Measurements from ENCODE around the gene PPP3R1. TPM values are rescaled to one million over a fixed set of nuclear protein-coding genes. Genes with fewer than 3 reads are reported as not detected.

PPP3R1 gene
- total RNA-seq, 1 experiment from 2014 or later = 74.2 TPM

DNA sequence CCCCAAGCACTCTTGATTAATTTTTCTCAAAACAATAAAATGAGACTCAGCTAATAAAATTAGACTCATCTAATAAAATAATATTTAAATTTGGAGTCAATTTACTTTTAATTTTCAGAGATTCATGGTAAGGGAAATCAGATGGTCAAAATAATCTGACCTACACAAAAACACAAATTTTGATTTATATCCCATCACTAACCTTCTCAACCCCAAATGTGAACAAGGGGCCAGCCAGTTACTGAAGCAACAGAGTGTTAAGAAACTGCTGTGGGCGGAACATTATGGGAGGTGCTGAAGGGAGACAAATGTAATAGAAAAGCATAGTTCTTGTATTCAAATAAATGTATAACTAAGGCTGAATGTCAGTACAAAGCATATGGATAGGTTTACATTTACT is 28.5 kb upstream of the PPP3R1 start:
- TF ChIP-seq, protein P1, sequence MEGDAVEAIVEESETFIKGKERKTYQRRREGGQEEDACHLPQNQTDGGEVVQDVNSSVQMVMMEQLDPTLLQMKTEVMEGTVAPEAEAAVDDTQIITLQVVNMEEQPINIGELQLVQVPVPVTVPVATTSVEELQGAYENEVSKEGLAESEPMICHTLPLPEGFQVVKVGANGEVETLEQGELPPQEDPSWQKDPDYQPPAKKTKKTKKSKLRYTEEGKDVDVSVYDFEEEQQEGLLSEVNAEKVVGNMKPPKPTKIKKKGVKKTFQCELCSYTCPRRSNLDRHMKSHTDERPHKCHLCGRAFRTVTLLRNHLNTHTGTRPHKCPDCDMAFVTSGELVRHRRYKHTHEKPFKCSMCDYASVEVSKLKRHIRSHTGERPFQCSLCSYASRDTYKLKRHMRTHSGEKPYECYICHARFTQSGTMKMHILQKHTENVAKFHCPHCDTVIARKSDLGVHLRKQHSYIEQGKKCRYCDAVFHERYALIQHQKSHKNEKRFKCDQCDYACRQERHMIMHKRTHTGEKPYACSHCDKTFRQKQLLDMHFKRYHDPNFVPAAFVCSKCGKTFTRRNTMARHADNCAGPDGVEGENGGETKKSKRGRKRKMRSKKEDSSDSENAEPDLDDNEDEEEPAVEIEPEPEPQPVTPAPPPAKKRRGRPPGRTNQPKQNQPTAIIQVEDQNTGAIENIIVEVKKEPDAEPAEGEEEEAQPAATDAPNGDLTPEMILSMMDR (conservative IDR thresholded peaks at IDR 0.05) = no peak
- H4K20me1 ChIP-seq (ENCODE audit: control insufficient read depth, insufficient read depth, insufficient read length) = no peaks in the 10 kb centered on the region

More for the DNA sequence above, 28.5 kb upstream of the PPP3R1 start:
- H3K36me3 Mint-ChIP-seq (ENCODE audit: insufficient read depth in 1 of 3, low read depth in 3 of 3) = no peaks in the 10 kb centered on the region
- Histone ChIP-seq H3K18ac (ENCODE audit: insufficient read length, low read depth, low read length) (no peak overlapping the region), H3K4ac (ENCODE audit: low read depth, low read length) (no peak overlapping the region), H3T11ph (ENCODE audit: low read length) (no peak overlapping the region), H3K79me2 (ENCODE audit: insufficient read depth, low read length) (no peaks in the 10 kb centered on the region), H2AK5ac (ENCODE audit: insufficient read length, low read length) (no peak overlapping the region), H3K27me3 (ENCODE audit: insufficient read depth, low read length) (no peaks in the 10 kb centered on the region), H2BK20ac (ENCODE audit: low read depth, low read length, poor library complexity, severe bottlenecking) (no peak overlapping the region), H3K4me2 (ENCODE audit: insufficient read depth, insufficient read length, low read length) (no peak overlapping the region), H2BK5ac (ENCODE audit: insufficient read length, low read length) (no peak overlapping the region), H3K56ac (ENCODE audit: insufficient read length, low read depth, low read length) (no peak overlapping the region), H3K9ac (ENCODE audit: extremely low read depth, insufficient read length, low read length) (no peak overlapping the region), H3K79me1 (ENCODE audit: insufficient read depth, low read depth, low read length, poor library complexity, severe bottlenecking) (no peaks in the 10 kb centered on the region), H2BK120ac (ENCODE audit: low read depth, low read length, poor library complexity, severe bottlenecking) (no peak overlapping the region), H3K4me1 (ENCODE audit: insufficient read depth, low read length) (no peaks in the 10 kb centered on the region), H2BK15ac (ENCODE audit: low read depth, low read length) (no peak overlapping the region), H3K27ac (ENCODE audit: insufficient read length, low read depth, low read length) (no peak overlapping the region), H3K23me2 (ENCODE audit: insufficient read length, low read depth, low read length, poor library complexity, severe bottlenecking) (no peaks in the 10 kb centered on the region), H4K91ac (ENCODE audit: insufficient read length, low read depth, low read length) (no peak overlapping the region), H3K14ac (ENCODE audit: insufficient read depth, low read length) (no peak overlapping the region), H4K5ac (ENCODE audit: insufficient read length, low read depth, low read length) (no peak overlapping the region), H3K23ac (ENCODE audit: insufficient read length, low read depth, low read length) (no peak overlapping the region), H2BK12ac (ENCODE audit: insufficient read length, low read depth, low read length) (no peak overlapping the region), H3K9me3 (ENCODE audit: control insufficient read depth, low read depth, low read length) (no peaks in the 10 kb centered on the region), H2AFZ (ENCODE audit: low read length) (no peak overlapping the region), H4K8ac (replicated peaks; ENCODE audit: insufficient read length, low read depth, low read length) (no peak overlapping the region)
- WGBS (ENCODE audit: extremely low coverage, insufficient read length, low lambda C conversion rate) = no CpG with 5 or more reads among the region's 1 CpG
- peaks cover 4% of the 10 kb centered on the region; the same call in 1 of the 2 replicates for H3K27me3 Mint-ChIP-seq (ENCODE audit: low read depth)
- H3K4me1 Mint-ChIP-seq = no peaks in the 10 kb centered on the region
- DNase-seq = no peak
- no peak overlapping the region for H3K27ac Mint-ChIP-seq
- H3K9me3 Mint-ChIP-seq = no peaks in the 10 kb centered on the region
- no peak overlapping the region for H3K4me3 Mint-ChIP-seq

All from H9 (cell line).